Brain microvascular endothelial cell (primary cell): ENCODE measurements around the gene IMMP2L.

Experiments
- DNase-seq: peaks from one replicate; pipeline ENCODE4 v3.0.0-alpha.2; 2020
- H3K27ac ChIP-seq: fragments of 250-450 bp; sonication (Bioruptor Pico); 2 replicates; pipeline ENCODE4 v1.5.1; 2020; ENCODE audit warnings: mild to moderate bottlenecking, moderate library complexity
- H3K27me3 ChIP-seq: fragments of 250-450 bp; sonication (Bioruptor Pico); replicated peaks from 2 replicates; pipeline ENCODE4 v1.5.1; 2020; ENCODE audit warnings: mild to moderate bottlenecking
- H3K36me3 ChIP-seq: fragments of 250-450 bp; sonication (Bioruptor Pico); replicated peaks from 2 replicates; pipeline ENCODE4 v1.5.1; 2020; ENCODE audit warnings: mild to moderate bottlenecking
- H3K4me3 ChIP-seq: 2 replicates; pipeline ENCODE4 v1.5.1; 2011; ENCODE audit warnings: low read depth, mild to moderate bottlenecking, control low read depth, low read length, moderate library complexity
- in situ Hi-C: cut with HindIII; loops from 2 replicates; pipeline ENCODE4 v1.10.0; 2017; ENCODE audit warnings: low sequenced_read_pairs, low pct_ligation_motif_present
- TF ChIP-seq, protein P1 (sequence below): IDR thresholded peaks from 2 replicates; pipeline ENCODE4 v1.5.1; 2011; ENCODE audit warnings: low read depth, mild to moderate bottlenecking, moderate library complexity, low read length, control low read depth, inconsistent platforms; ENCODE audit errors: missing control alignments

The IMMP2L gene

DNA sequence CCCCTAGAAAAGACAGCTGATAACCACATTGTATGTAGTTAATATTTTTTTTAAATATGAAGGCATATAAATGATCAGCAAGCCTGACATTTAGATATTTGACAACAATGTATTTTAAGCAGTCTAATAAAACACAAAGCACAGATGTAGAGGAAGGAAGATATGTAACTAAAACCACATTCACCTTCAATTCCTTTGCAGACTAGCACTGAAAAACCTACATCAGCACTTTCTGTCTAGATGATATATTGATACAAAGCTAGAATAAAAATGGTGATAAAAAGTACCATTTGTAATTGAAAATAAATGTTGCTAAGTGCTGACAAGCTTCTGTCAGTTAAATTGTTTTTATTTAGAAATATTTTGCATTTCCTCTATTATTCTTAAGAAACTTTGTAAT is 153.6 kb downstream of the IMMP2L start:
- H3K27ac ChIP-seq = no peak overlapping the region
- no peaks in the 10 kb centered on the region for H3K27me3 ChIP-seq
- DNase-seq = no peak
- H3K36me3 ChIP-seq = no peaks in the 10 kb centered on the region
- H3K4me3 ChIP-seq = no peak overlapping the region
- TF ChIP-seq, protein P1, sequence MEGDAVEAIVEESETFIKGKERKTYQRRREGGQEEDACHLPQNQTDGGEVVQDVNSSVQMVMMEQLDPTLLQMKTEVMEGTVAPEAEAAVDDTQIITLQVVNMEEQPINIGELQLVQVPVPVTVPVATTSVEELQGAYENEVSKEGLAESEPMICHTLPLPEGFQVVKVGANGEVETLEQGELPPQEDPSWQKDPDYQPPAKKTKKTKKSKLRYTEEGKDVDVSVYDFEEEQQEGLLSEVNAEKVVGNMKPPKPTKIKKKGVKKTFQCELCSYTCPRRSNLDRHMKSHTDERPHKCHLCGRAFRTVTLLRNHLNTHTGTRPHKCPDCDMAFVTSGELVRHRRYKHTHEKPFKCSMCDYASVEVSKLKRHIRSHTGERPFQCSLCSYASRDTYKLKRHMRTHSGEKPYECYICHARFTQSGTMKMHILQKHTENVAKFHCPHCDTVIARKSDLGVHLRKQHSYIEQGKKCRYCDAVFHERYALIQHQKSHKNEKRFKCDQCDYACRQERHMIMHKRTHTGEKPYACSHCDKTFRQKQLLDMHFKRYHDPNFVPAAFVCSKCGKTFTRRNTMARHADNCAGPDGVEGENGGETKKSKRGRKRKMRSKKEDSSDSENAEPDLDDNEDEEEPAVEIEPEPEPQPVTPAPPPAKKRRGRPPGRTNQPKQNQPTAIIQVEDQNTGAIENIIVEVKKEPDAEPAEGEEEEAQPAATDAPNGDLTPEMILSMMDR = no peak
- in situ Hi-C loops = no loop called here

DNA sequence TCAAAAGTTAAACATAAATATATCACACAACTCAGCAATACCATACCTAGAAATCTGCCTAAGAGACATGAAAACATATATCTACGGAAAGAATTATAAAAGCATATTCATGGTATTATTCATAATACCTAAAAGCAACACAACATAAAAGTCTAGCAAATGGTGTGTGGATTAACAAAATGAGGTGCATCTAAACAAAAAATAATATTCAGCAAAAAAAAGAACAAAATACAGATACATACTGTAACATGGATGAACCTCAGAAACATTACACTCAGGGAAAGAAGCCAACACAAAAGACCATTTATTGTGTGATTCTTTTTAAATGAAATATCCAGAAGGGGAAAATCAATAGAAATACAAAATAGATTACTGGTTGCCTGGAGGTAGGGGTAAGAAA is 155.0 kb downstream of the IMMP2L start:
- H3K36me3 ChIP-seq = no peaks in the 10 kb centered on the region
- no peaks in the 10 kb centered on the region for H3K27me3 ChIP-seq
- TF ChIP-seq, protein P1 = no peak
- no peak for DNase-seq
- in situ Hi-C loops = no loop called here
- no peak overlapping the region for H3K4me3 ChIP-seq
- H3K27ac ChIP-seq = no peak overlapping the region

DNA sequence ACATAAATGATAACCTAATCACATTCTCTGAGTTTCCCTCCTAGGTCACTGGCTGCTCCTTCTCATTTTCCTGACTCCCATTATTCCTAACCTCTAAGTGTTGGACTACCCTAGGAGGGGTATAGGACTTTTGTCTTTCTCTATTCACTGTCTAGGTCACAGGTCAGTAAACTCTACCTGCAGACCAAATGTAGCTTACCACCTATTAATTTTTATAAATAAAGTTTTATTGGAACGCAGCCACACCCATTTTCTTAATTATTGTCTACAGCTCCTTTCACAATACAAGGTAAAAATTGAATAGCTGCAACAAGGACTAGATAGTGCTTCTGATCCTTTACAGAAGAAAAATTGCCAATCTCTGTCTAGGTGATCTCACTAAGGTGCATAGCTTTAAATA is 156.7 kb downstream of the IMMP2L start:
- H3K27me3 ChIP-seq = no peaks in the 10 kb centered on the region
- DNase-seq = no peak
- TF ChIP-seq, protein P1 = no peak
- H3K36me3 ChIP-seq = no peaks in the 10 kb centered on the region
- in situ Hi-C loops = no loop called here
- H3K27ac ChIP-seq = no peak overlapping the region
- no peak overlapping the region for H3K4me3 ChIP-seq

DNA sequence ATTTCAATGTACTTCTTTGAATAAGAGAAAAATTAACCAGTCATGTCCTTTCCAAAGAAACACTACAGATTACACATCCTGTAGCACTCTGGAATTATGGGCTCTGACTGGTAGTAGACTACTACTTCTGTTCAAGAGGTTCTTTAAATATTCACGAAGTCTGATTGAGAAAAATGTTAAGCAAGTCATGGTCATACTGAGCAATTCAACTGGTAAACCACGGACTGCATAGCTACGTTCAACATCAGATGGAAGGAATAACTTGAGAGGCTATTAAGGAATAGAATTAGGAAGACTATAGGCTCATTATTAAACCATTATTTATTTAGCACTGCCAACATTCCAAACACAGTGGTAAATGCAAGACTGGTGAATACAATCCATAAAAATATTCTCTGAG is 160.8 kb downstream of the IMMP2L start:
- H3K4me3 ChIP-seq = no peak overlapping the region
- DNase-seq = no peak
- H3K36me3 ChIP-seq = no peaks in the 10 kb centered on the region
- TF ChIP-seq, protein P1 = no peak
- in situ Hi-C loops = no loop called here
- no peak overlapping the region for H3K27ac ChIP-seq
- no peaks in the 10 kb centered on the region for H3K27me3 ChIP-seq

DNA sequence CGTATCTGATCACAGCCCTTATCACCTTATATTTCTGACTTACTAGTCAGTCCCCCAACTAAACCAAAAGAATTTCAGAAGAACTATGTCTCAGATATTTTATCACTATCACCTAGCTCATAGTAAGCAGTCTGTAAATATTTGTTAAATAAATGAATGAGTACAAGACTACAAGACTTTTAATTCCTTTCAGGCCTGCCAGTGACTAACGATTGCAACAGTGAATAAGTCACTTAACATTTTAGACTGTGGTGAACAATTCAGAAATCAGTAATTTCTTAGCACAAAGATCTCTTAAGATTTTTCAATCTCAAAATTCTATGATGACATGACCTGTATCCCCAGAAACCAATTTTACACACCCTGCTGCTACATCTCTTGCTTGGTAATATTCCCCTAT is 162.2 kb downstream of the IMMP2L start:
- no peaks in the 10 kb centered on the region for H3K36me3 ChIP-seq
- no peak overlapping the region for H3K27ac ChIP-seq
- no peaks in the 10 kb centered on the region for H3K27me3 ChIP-seq
- in situ Hi-C loops = no loop called here
- no peak overlapping the region for H3K4me3 ChIP-seq
- TF ChIP-seq, protein P1 = no peak
- DNase-seq = no peak

DNA sequence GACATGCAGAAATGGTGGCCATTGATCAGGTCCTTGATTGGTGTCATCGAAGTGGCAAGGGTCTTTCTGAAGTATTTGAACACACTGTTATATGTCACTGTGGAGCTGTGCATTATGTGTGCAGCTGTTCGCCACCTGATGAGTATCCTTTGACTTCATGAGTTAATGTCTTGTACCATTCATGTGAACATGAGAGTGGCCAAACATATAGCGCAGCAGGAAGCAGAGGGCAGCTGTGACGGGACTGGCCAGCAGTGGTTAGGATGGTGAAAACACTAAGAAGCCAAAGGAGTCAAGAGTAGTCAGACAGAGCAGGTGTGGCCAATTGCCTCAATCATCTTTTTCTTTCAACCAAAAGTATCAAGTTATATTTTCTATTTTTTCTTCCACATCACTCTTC is 167.4 kb downstream of the IMMP2L start:
- DNase-seq = no peak
- TF ChIP-seq, protein P1 = no peak
- no peaks in the 10 kb centered on the region for H3K27me3 ChIP-seq
- H3K27ac ChIP-seq = no peak overlapping the region
- H3K36me3 ChIP-seq = no peaks in the 10 kb centered on the region
- in situ Hi-C loops = no loop called here
- H3K4me3 ChIP-seq = no peak overlapping the region
